ENCODE measurements around the gene CAP1. TPM values are rescaled to one million over a fixed set of nuclear protein-coding genes. Genes with fewer than 3 reads are reported as not detected.

The CAP1 gene
- polyA plus RNA-seq, 1 experiment = 585 TPM

DNA sequence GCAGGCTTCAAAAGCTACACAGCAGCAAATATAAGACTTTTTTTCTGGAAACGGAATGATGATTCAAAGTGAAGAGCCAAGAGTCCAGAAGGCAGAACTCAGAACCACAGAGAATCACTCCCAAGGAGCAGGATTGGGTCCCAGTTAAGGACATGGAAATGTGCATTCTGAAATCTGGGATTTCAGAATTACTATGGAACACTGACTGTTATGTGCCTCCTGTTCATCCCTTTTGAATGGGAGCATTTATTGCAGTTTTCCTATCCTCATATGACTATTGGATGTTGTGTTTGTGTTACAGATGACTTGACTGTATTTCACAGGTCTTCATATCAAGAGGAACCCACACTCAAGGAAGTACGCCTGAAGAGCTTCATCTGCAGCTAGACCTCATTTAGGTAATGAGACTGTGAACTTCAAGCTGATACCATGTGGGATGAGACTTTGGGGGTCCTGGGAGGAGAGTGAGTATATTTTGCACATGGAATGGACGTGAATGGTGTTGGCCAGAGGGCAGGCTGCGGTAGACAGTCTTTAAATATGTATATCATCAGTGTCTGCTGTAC, 17.1 kb upstream of the CAP1 start:
- ChIA-PET POLR2A (no interaction called here), CTCF (interaction anchor here (0.9 to 1.5 kb wide), 3 partner anchors 9 to 50 kb away, joined by 3 to 4 read pairs (median 3); no protein-coding TSS in a partner anchor)
- Histone ChIP-seq H3K4me3 (ENCODE audit: low read depth, low read length) (no peak overlapping the region), H3K36me3 (ENCODE audit: control insufficient read depth, insufficient read depth, low read length) (no peaks in the 10 kb centered on the region), H3K27me3 (ENCODE audit: control insufficient read depth, insufficient read depth, low read length) (no peaks in the 10 kb centered on the region; the same call in 1 of the 2 replicates)
- TF ChIP-seq, protein P1, sequence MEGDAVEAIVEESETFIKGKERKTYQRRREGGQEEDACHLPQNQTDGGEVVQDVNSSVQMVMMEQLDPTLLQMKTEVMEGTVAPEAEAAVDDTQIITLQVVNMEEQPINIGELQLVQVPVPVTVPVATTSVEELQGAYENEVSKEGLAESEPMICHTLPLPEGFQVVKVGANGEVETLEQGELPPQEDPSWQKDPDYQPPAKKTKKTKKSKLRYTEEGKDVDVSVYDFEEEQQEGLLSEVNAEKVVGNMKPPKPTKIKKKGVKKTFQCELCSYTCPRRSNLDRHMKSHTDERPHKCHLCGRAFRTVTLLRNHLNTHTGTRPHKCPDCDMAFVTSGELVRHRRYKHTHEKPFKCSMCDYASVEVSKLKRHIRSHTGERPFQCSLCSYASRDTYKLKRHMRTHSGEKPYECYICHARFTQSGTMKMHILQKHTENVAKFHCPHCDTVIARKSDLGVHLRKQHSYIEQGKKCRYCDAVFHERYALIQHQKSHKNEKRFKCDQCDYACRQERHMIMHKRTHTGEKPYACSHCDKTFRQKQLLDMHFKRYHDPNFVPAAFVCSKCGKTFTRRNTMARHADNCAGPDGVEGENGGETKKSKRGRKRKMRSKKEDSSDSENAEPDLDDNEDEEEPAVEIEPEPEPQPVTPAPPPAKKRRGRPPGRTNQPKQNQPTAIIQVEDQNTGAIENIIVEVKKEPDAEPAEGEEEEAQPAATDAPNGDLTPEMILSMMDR (IDR thresholded peaks at IDR 0.05; ENCODE audit: insufficient read depth, low read depth, low read length) = no peak
- no peak for DNase-seq (ENCODE audit: low read depth)

DNA sequence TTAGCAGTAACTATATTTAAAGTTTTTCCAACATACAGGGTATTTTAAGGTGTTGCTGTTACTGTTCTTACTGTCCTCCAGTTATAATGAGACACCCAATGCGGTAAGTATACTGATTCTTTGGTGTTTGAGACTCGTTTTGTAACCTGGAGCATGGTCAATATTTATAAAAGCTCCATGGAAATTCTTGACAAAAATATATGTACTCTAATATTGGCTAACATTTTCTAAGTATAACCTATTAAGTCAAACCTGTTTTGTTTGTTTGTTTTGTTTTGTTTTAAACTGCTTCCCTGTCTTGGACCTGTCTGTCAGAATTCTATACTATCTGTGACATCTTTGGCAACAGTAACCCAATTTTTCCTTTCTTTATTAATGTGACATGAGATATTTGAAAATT, 15.9 kb upstream of the CAP1 start:
- no peak for DNase-seq (ENCODE audit: low read depth)
- H3K36me3 ChIP-seq (ENCODE audit: control insufficient read depth, insufficient read depth, low read length) = no peaks in the 10 kb centered on the region
- H3K4me3 ChIP-seq (ENCODE audit: low read depth, low read length) = no peak overlapping the region
- TF ChIP-seq, protein P1 (IDR thresholded peaks at IDR 0.05; ENCODE audit: insufficient read depth, low read depth, low read length) = no peak
- POLR2A ChIA-PET = no interaction called here
- CTCF ChIA-PET = interaction anchor here (1.2 to 1.7 kb wide), 3 partner anchors 52 to 123 kb away, joined by 3 to 6 read pairs (median 3); partner anchors contain the start of gene MYCL
- H3K27me3 ChIP-seq (ENCODE audit: control insufficient read depth, insufficient read depth, low read length) = no peaks in the 10 kb centered on the region; the same call in 1 of the 2 replicates

DNA sequence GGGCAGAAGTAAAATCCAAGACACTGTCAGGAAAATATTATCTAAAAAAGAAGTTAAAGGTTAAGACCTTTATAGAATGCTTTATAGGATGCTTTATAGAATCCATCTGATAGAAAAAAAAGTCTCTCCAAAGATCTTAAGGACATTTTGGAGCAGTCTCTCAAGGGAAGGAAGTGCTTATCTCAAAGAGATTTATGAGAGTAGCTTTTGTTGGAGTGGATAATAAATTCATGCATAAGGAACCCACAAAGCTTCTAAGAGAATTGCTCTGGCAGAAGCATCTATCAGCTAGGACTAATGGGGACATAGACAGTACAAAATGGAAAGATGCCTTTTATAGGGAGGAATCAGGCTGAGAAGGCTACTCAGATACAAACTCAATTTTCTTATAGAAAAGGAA, 12.9 kb upstream of the CAP1 start:
- ChIA-PET CTCF (interaction anchor here (0.6 to 1.0 kb wide), 2 partner anchors 26 to 47 kb away, joined by 3 read pairs; no protein-coding TSS in a partner anchor), POLR2A (no interaction called here)

DNA sequence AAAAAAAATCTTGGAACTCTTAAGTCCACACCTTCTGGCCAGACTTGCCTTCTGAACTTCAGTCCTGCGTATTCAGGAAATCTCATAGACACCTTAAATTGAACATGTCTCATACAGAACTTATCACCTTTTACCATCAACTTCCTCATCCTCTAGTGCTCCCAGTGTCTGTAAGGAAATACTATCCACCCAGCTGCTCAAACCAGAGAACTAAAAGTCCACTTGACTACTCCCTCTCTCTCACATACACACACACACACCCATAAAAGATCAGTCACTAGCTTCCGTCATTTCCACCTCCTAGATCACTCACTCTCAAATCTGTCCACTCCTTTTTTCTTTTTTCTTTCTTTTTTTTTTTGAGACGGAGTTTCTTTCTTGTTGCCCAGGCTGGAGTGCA, 10.9 kb upstream of the CAP1 start:
- Histone ChIP-seq H3K36me3 (ENCODE audit: control insufficient read depth, insufficient read depth, low read length) (no peaks in the 10 kb centered on the region), H3K27me3 (ENCODE audit: control insufficient read depth, insufficient read depth, low read length) (no peaks in the 10 kb centered on the region; the same call in 1 of the 2 replicates), H3K4me3 (ENCODE audit: low read depth, low read length) (no peak overlapping the region)
- TF ChIP-seq, protein P1 (IDR thresholded peaks at IDR 0.05; ENCODE audit: insufficient read depth, low read depth, low read length) = no peak
- DNase-seq (ENCODE audit: low read depth) = no peak
- ChIA-PET CTCF (interaction anchor here (0.9 to 8.2 kb wide), 3 partner anchors 15 to 230 kb away, joined by 3 to 92 read pairs (median 3); no protein-coding TSS in a partner anchor), POLR2A (interaction anchor here (0.6 to 1.0 kb wide), 2 partner anchors 11 to 74 kb away, joined by 3 read pairs; partner anchors contain the start of gene CAP1)

More for the DNA sequence above, 12.9 kb upstream of the CAP1 start:
- DNase-seq (ENCODE audit: low read depth) = no peak
- TF ChIP-seq, protein P1 (IDR thresholded peaks at IDR 0.05; ENCODE audit: insufficient read depth, low read depth, low read length) = no peak
- Histone ChIP-seq H3K36me3 (ENCODE audit: control insufficient read depth, insufficient read depth, low read length) (no peaks in the 10 kb centered on the region), H3K27me3 (ENCODE audit: control insufficient read depth, insufficient read depth, low read length) (no peaks in the 10 kb centered on the region; the same call in 1 of the 2 replicates), H3K4me3 (ENCODE audit: low read depth, low read length) (no peak overlapping the region)

DNA sequence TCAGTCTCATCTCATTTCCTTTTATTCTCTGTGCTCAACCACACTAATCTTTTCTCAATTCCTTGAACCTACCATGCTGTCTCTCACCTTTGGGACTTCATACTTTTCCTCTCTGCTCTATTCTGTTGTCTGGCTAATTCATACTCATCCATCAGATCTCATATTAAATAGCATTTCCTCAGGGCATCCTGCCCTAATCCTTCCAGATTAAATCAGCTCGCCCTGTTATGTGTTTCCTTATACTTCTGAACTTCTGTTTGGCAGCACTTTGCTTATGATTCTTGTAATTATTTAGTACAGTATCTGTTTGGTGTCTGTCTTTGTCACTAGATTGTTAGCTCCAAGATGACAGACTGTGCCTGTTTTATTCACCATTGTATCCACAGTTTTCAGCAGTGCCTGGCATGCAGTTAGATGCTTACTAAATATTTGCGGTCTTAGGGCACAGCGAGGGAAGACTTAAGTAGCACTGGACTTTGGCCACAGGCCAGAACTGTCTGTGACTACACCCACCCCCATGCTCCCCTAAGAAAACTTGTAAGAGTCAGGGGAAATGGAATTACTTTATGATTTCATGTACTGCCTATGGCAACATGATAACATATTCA, 9.9 kb upstream of the CAP1 start:
- CTCF ChIA-PET = interaction anchor here (1.2 to 8.2 kb wide), 5 partner anchors 16 to 130 kb away, joined by 3 to 92 read pairs (median 6); partner anchors contain the start of gene MYCL
- POLR2A ChIA-PET = interaction anchor here (1.0 kb wide), 1 partner anchor 10 kb away, joined by 3 read pairs; the partner anchor contains the start of gene CAP1
- Histone ChIP-seq H3K4me3 (ENCODE audit: low read depth, low read length) (no peak overlapping the region), H3K36me3 (ENCODE audit: control insufficient read depth, insufficient read depth, low read length) (no peaks in the 10 kb centered on the region), H3K27me3 (ENCODE audit: control insufficient read depth, insufficient read depth, low read length) (no peaks in the 10 kb centered on the region; the same call in 1 of the 2 replicates)
- TF ChIP-seq, protein P1 (IDR thresholded peaks at IDR 0.05; ENCODE audit: insufficient read depth, low read depth, low read length) = no peak
- no peak for DNase-seq (ENCODE audit: low read depth)
